Ovary (tissue), 3 donors: ENCODE measurements around the gene CDC14B.

Experiments
- CTCF ChIP-seq, 3 donors: fragments of 450-650 bp in 2 of 3; fragments of 200-600 bp in 1 of 3; IDR thresholded peaks; one replicate each; pipeline versions ENCODE4 v1.5.1 to v1.8.0; 2016 to 2022; ENCODE audit warnings: antibody characterized with exemption in 3 of 3, mild to moderate bottlenecking in 1 of 3
- POLR2A ChIP-seq: fragments of 450-650 bp; IDR thresholded peaks from one replicate; pipeline ENCODE4 v1.6.1; 2017; ENCODE audit warnings: antibody characterized with exemption, mild to moderate bottlenecking, moderate library complexity
- donor health status: DM: no; HTN: no; CAD: no.

- TF ChIP-seq POLR2A (no peak), CTCF (IDR thresholded peaks at IDR 0.05) (no peak)
These were observed 134.4 kb downstream of the CDC14B start for GRCh38 chr9:96485280-96485679.
